ENCODE results near the gene DMRT1.

- TF ChIP-seq CTCF (IDR thresholded peaks at IDR 0.05 in 2 of 3, conservative IDR thresholded peaks at IDR 0.05 in 1 of 3; ENCODE audit: borderline replicate concordance in 1 of 3, insufficient read depth in 1 of 3, low read depth in 2 of 3, low read length in 2 of 3), result no peak
- TF ChIP-seq SRF (IDR thresholded peaks at IDR 0.05; ENCODE audit: low read depth), result no peak
- no peak for TF ChIP-seq JUND (IDR thresholded peaks at IDR 0.05)
- no peak for TF ChIP-seq ZNF274 (IDR thresholded peaks at IDR 0.05; ENCODE audit: low read depth, low read length)
- TF ChIP-seq CEBPB (IDR thresholded peaks at IDR 0.05; ENCODE audit: low read depth), result no peak
- no peak for TF ChIP-seq POLR2A (IDR thresholded peaks at IDR 0.05; ENCODE audit: borderline replicate concordance, extremely low read depth, insufficient read depth, insufficient read length)
- no peak for TF ChIP-seq POLR2AphosphoS5 (IDR thresholded peaks at IDR 0.05; ENCODE audit: low read depth, low read length)
- TF ChIP-seq SP1 (IDR thresholded peaks at IDR 0.05; ENCODE audit: low read depth), result no peak
- no peak for TF ChIP-seq ZBTB33 (IDR thresholded peaks at IDR 0.05; ENCODE audit: extremely low read depth, insufficient replicate concordance, low read length)
- TF ChIP-seq EZH2phosphoT487 (IDR thresholded peaks at IDR 0.05; ENCODE audit: borderline replicate concordance), result no peak
Observed at GRCh38 chr9:933356-933755, 91.9 kb downstream of the DMRT1 start.
